Kidney tubule cell (primary cell): ENCODE measurements around the gene EFL1.

Experiments used
- DNase-seq: peaks from one replicate; pipeline ENCODE4 v3.0.0-alpha.2; 2018; ENCODE audit warnings: low spot score

Gene EFL1

GRCh38 chr15:82150645-82151044, 111.9 kb downstream of the EFL1 start:
- no peak for DNase-seq

- DNase-seq: peak; percentile 85
Observed at GRCh38 chr15:82146990-82147461, 115.5 kb downstream of the EFL1 start.

DNA sequence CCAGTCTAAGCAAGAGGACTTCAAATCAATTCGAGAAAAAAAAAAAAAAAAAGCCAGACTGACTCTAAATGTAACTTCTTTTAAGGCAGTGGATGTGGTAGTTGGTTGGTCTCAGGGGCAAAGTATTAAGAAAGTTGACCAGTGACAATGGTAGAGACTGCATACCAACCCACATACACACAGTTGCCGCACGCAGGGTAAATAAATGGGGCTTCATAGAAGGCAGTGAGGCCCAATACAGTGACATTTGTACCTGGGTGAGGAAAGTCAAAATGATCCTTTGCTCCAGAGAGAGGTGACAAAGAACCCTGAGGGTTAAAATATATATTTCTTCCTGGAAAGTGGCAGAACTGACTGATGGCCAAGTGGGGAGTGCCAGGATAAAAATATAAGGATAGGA, 116.0 kb downstream of the EFL1 start:
- no peak for DNase-seq

- no peak for DNase-seq
Observed at GRCh38 chr15:82143390-82144385, 118.8 kb downstream of the EFL1 start.

DNA sequence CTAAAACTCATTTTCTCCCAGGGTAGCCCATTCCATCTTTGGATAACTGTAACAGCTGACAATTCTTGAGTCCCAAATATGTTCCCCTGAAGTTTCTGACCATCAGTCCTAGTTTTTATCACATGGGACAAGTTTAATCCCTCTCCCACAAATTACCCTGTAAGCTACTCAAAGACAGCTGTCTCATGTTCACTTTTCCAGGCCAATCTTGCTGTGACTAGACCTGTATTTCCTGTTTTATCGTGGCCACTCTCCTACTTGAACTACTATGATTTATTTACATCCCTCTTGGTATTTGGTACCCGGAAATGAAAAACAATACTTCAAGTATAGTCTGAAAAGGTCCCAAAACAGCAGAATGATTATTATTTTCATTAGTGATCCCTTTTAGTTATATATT, 121.6 kb downstream of the EFL1 start:
- peak; percentile 8 for DNase-seq

- DNase-seq: peak; percentile 66
Observed at GRCh38 chr15:82139823-82140268, 122.7 kb downstream of the EFL1 start.

DNA sequence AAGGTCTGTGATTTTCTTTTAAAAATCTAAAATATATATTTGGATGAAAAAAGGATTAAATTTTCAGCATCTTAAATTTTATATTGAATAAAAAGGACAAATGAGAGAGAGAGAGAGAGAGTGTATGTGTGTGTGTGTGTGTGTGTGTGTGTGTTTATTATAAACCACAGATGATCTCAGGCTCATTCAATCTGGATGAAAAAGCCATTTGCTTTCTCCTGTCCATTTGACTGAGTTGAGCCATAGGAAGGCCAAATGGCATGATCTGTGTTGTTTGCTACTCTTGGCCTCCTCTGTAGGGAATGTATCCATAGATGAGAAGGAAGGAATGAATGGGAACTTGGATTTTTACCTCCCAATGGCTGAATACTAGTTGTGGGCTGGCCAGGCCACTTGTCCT, 124.2 kb downstream of the EFL1 start:
- no peak for DNase-seq

DNA sequence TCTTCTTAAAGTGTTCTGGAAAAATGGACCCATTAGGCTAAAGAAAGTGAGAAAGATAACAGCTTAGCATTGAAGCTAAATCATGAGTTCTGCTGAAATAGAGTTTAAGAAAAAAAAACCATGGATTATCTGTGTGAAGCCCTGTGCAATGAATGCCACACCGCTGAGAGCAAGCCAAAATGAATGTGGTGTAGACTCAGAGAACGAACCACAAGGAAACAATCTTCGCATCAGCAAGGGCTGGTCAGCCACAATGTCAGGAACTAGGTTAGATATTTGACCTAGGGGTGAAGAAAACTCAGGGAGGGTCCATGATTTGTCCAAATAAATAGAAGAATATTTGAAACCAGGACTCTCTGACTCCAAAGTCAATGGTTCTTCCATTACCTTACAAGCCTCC, 125.3 kb downstream of the EFL1 start:
- DNase-seq: no peak

- DNase-seq: no peak
Observed at GRCh38 chr15:82136120-82136519, 126.4 kb downstream of the EFL1 start.

DNA sequence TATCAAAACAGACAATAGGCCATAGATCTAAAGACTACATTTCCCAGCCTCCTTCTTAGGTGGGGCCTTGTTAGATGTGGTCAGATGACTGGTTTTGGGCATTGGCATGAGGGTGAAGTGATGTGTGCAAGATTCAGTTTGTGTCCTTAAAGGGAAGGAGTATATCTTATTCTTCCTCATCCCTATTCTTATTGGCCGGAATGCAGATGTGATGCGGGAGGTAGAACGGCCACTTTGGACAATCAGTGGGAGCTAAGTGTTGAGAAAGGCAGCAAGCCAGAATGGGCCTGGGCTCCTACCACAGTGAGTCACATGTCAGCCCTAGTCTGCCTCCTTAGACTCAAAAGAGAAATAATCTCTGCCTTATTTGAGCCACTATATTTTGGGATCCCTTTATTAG, 126.9 kb downstream of the EFL1 start:
- peak; percentile 26 for DNase-seq

GRCh38 chr15:82134461-82134860, 128.1 kb downstream of the EFL1 start:
- no peak for DNase-seq

- no peak for DNase-seq
Observed at GRCh38 chr15:82133251-82133650, 129.3 kb downstream of the EFL1 start.

DNA sequence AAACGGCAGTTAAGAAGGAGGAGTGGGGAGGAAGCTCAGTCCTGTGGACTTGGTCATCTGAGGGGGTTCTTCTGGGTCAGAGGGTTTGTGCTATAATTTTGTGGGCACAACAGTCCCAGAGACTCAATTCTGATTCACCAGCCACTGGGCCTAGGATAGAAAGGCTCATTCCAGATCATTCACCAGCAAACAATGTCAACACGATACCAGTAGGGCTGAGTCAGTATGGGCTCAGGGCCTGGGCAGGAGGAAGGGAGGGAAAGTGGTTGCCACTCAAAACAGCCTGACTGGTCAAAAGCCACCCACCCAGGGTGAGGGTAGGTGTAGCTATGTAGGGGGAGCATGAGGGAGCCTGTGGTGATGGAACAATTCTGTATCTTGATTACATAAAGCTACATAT, 129.8 kb downstream of the EFL1 start:
- DNase-seq: peak; percentile 93

GRCh38 chr15:82132096-82132495, 130.4 kb downstream of the EFL1 start:
- peak; percentile 32 for DNase-seq

DNA sequence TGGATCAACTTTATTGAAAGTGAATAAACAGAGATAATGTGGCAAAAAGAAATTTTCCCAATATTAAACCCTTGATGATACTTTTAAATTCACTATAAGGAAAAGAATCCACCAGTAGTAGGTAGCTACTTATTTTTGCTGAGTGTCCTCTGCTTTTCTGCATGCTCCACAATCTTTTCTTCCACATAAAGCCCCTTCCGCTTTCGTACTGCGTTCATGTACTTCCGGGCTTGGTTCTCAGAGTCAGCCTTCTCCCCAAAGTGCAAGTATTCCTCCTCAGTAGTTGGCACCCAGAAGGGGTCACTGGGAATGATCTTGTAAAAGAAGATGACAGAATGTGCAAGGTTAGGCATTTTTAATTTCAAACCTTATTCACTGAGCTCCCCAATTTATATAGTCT, 132.3 kb downstream of the EFL1 start:
- no peak for DNase-seq

- DNase-seq: peak; percentile 40
Observed at GRCh38 chr15:82129761-82130160, 132.8 kb downstream of the EFL1 start.

GRCh38 chr15:82129149-82129692, 133.3 kb downstream of the EFL1 start:
- no peak for DNase-seq

- DNase-seq: peak; percentile 71
Observed at GRCh38 chr15:82128401-82129148, 134.0 kb downstream of the EFL1 start.

- DNase-seq: no peak
Observed at GRCh38 chr15:82127581-82127980, 135.0 kb downstream of the EFL1 start.

- no peak for DNase-seq
Observed at GRCh38 chr15:82126346-82126745, 136.2 kb downstream of the EFL1 start.

GRCh38 chr15:82124331-82125263, 137.9 kb downstream of the EFL1 start:
- no peak for DNase-seq
